Endothelial cell of umbilical vein (primary cell): Measurements from ENCODE around the gene SH3RF3. TPM values are rescaled to one million over a fixed set of nuclear protein-coding genes. Genes with fewer than 3 reads are reported as not detected.

ENCODE experiments used
- BruUV-seq: library from RNA; stranded (reverse); fragments of 400-500 nt; replicated peaks from 2 replicates; lab custom pipeline; 2021; lab: Mats Ljungman, UMichigan
- CTCF ChIA-PET: fragments of 300-600, 350-600 bp; sonication (Branson Sonifier 250); formaldehyde crosslinking; loops from one replicate; lab custom pipeline; 2021; ENCODE audit warnings: antibody characterized with exemption, inconsistent platforms; lab: Charles Lee
- POLR2A ChIA-PET: fragments of 300-600, 350-600 bp; sonication (Branson Sonifier 250); formaldehyde crosslinking; loops from one replicate; lab custom pipeline; 2021; ENCODE audit warnings: antibody characterized with exemption, inconsistent platforms; lab: Charles Lee
- DNase-seq: peaks from one replicate; pipeline ENCODE4 v3.0.0-alpha.2; 2011; ENCODE audit warnings: low read depth, low spot score
- FAIRE-seq: peaks from 2 replicates; lab custom pipeline; 2011; peaks lifted over from hg19 to GRCh38; lab: Jason Lieb, UNC
- H2AFZ ChIP-seq: 2 replicates; pipeline ENCODE4 v1.6.0; 2012; ENCODE audit warnings: low read depth, low read length, control low read depth, inconsistent platforms
- H3K27ac ChIP-seq: 2 replicates; pipeline ENCODE4 v1.5.1; 2011; ENCODE audit warnings: low read depth, mild to moderate bottlenecking, control low read depth, low read length, moderate library complexity; ENCODE audit not compliant: insufficient read depth
- H3K27me3 ChIP-seq, 2 experiments: 2 replicates each; pipeline versions ENCODE4 v1.6.0 to v1.6.1; 2011; ENCODE audit warnings: low read length in 2 of 2, mixed read lengths in 1 of 2; ENCODE audit not compliant: control insufficient read depth in 2 of 2, insufficient read depth in 2 of 2
- H3K36me3 ChIP-seq, 2 experiments: 2 replicates in 1 of 2; 3 replicates in 1 of 2; pipeline ENCODE4 v1.5.1; 2011; ENCODE audit warnings: low read length in 2 of 2, mild to moderate bottlenecking in 1 of 2, moderate library complexity in 1 of 2; ENCODE audit not compliant: control insufficient read depth in 2 of 2, insufficient read depth in 2 of 2; ENCODE audit errors: extremely low read depth in 1 of 2
- H3K4me1 ChIP-seq: 3 replicates; pipeline ENCODE4 v1.5.1; 2011; ENCODE audit warnings: mild to moderate bottlenecking, low read length; ENCODE audit not compliant: control insufficient read depth, insufficient read depth; ENCODE audit errors: extremely low read depth
- H3K4me2 ChIP-seq: 2 replicates; pipeline ENCODE4 v1.6.1; 2011; ENCODE audit warnings: low read length, control low read depth, mixed read lengths; ENCODE audit not compliant: insufficient read depth
- H3K4me3 ChIP-seq, 3 experiments: fragments of 200-600 bp in 1 of 3; sonication (generic), shearing (Covaris generic) in 1 of 3; replicated peaks in 1 of 3; 2 replicates each; pipeline ENCODE4 v1.5.1; 2011 to 2016; ENCODE audit warnings: control low read depth in 3 of 3, low read length in 3 of 3, mild to moderate bottlenecking in 2 of 3, inconsistent platforms in 1 of 3, low read depth in 1 of 3, moderate library complexity in 1 of 3; ENCODE audit not compliant: insufficient read depth in 1 of 3
- H3K79me2 ChIP-seq: 2 replicates; pipeline ENCODE4 v1.6.0; 2012; ENCODE audit warnings: low read length, inconsistent platforms; ENCODE audit not compliant: control insufficient read depth, insufficient read depth
- H3K9ac ChIP-seq: replicated peaks from 2 replicates; pipeline ENCODE3; 2011; ENCODE audit warnings: low read length, control low read depth; ENCODE audit not compliant: insufficient read depth; ENCODE audit errors: extremely low read depth
- H3K9me1 ChIP-seq: replicated peaks from 3 replicates; pipeline ENCODE4 v1.6.0; 2011; ENCODE audit warnings: mild to moderate bottlenecking, low read length; ENCODE audit not compliant: control insufficient read depth, insufficient read depth; ENCODE audit errors: extremely low read depth
- H3K9me3 ChIP-seq: replicated peaks from 2 replicates; pipeline ENCODE4 v1.5.1; 2012; ENCODE audit warnings: low read length, inconsistent platforms; ENCODE audit not compliant: control insufficient read depth, insufficient read depth
- H4K20me1 ChIP-seq: replicated peaks from 2 replicates; pipeline ENCODE3; 2011; ENCODE audit warnings: mild to moderate bottlenecking, low read length; ENCODE audit not compliant: control insufficient read depth, insufficient read depth; ENCODE audit errors: extremely low read depth
- EZH2 ChIP-seq: IDR thresholded peaks from 2 replicates; pipeline ENCODE4 v1.6.1; 2012; ENCODE audit warnings: borderline replicate concordance, low read depth, mild to moderate bottlenecking, moderate library complexity, low read length, inconsistent platforms; ENCODE audit not compliant: severe bottlenecking
- FOS ChIP-seq: IDR thresholded peaks from 2 replicates; pipeline ENCODE4 v1.6.1; 2011; ENCODE audit warnings: mild to moderate bottlenecking, low read length, moderate library complexity, borderline replicate concordance; ENCODE audit not compliant: insufficient read depth
- GATA2 ChIP-seq: IDR thresholded peaks from 2 replicates; pipeline ENCODE4 v1.7.0; 2011; ENCODE audit warnings: low read depth, mild to moderate bottlenecking, moderate library complexity, mixed read lengths, low read length; ENCODE audit not compliant: insufficient read length, insufficient read depth
- JUN ChIP-seq: IDR thresholded peaks from 2 replicates; pipeline ENCODE4 v1.6.1; 2011; ENCODE audit warnings: borderline replicate concordance, low read depth; ENCODE audit not compliant: insufficient read length, insufficient read depth
- MYC ChIP-seq: IDR thresholded peaks from one replicate; pipeline ENCODE4 v1.6.1; 2011; ENCODE audit warnings: mild to moderate bottlenecking, low read depth, low read length
- POLR2A ChIP-seq: IDR thresholded peaks from 2 replicates; pipeline ENCODE4 v1.6.1; 2012; ENCODE audit warnings: low read depth, mild to moderate bottlenecking, control low read depth, low read length
- POLR2AphosphoS5 ChIP-seq: IDR thresholded peaks from 2 replicates; pipeline ENCODE4 v1.6.1; 2012; ENCODE audit warnings: low read depth, mild to moderate bottlenecking, control low read depth, low read length, moderate library complexity; ENCODE audit not compliant: insufficient read depth
- dilution Hi-C: fragments of 300-500 bp; cut with MboI; formaldehyde crosslinking; loops from one replicate; pipeline ENCODE4 v1.15.0; 2019; ENCODE audit warnings: low sequenced_read_pairs; ENCODE audit not compliant: extremely low pct_ligation_motif_present
- intact Hi-C: fragments of 100-400 bp; cut with micrococcal nuclease; formaldehyde crosslinking; loops from one replicate; pipeline ENCODE4 v1.10.0; 2022
- polyA plus RNA-seq, 4 experiments: library from polyadenylated mRNA; depleted of rRNA in 3 of 4; stranded (reverse) in 3 of 4; unstranded in 1 of 4; fragments of >200 nt; gene quantifications; 2 replicates each; pipeline versions ENCODE4 v1.2.1 to v1.2.3, GENCODE V29; 2011 to 2012; ENCODE audit warnings: missing spikeins in 1 of 4
- total RNA-seq: library from RNA; stranded (reverse); gene quantifications from 2 replicates; pipeline ENCODE4 v1.2.3, GENCODE V29; 2021
- TF ChIP-seq, protein P1 (sequence below), 2 donors: IDR thresholded peaks; 1 replicate in 1 of 2; 2 replicates in 1 of 2; pipeline ENCODE4 v1.5.1; 2011; ENCODE audit warnings: low read length in 2 of 2, mild to moderate bottlenecking in 2 of 2, moderate library complexity in 2 of 2, control low read depth in 1 of 2, inconsistent platforms in 1 of 2, low read depth in 1 of 2; ENCODE audit not compliant: insufficient read depth in 1 of 2; ENCODE audit errors: extremely low read depth in 1 of 2
- TF ChIP-seq, protein P2 (sequence below): IDR thresholded peaks from 2 replicates; pipeline ENCODE4 v1.6.1; 2011; ENCODE audit not compliant: insufficient read depth, insufficient read length

SH3RF3 gene
- total and polyA plus RNA-seq, 2 donors (not counting 3 experiments of a cell fraction or from before 2014, with no cell fraction given): 3.8 to 14.7 TPM

DNA sequence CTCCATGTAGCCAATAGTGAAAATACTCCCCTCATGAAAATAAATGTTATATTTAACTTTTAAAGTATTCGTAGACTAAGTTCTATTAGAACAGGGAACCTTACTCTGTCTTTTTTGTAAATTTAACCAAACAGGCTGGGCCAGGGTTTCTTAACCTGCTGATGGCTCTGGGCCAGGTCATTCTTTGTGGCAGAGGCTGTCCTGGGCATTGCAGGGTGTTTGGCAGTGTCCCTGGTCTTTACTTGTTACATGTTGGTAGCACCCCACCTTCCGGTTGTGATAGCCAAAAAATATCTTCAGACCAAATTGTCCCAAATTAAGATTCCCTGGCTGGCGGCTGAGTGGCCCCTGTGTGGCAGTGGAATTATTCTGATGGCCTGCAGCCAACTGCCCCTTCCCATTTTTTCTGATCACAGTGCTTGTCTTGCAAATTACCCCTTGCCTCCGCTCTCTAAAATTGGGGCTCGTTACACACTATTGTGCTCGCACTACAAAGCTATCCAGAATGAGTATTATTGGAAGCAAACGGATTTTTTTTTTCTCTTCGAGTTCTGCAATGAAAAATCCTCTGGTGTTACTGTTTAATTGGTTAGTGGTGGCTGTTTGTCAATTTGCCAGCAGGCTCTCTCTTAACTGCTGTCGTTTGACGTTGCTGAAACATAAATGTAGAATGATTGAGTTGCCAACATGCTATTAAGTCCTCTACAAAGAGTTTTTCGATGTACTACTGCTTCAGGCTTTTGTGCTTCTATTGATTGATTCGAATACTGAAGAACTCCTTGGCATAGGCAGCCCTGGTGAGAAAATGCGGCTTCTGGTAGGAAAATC, 216.9 kb downstream of the SH3RF3 start:
- Histone ChIP-seq H3K4me3 (no peak overlapping the region), H3K36me3 (no peaks in the 10 kb centered on the region), H3K27ac (no peak overlapping the region), H2AFZ (no peak overlapping the region), H3K4me1 (peaks cover 24% of the 10 kb centered on the region), H3K9me3 (no peaks in the 10 kb centered on the region), H3K79me2 (no peaks in the 10 kb centered on the region), H3K27me3 (no peaks in the 10 kb centered on the region), H3K9ac (no peak overlapping the region), H3K9me1 (no peaks in the 10 kb centered on the region), H4K20me1 (no peaks in the 10 kb centered on the region), H3K4me2 (no peak overlapping the region)
- dilution Hi-C loops: no loop called here
- POLR2A ChIA-PET: no interaction called here
- CTCF ChIA-PET: interaction anchor here (0.9 kb wide), 2 partner anchors 13 to 21 kb away, joined by 3 read pairs; no protein-coding TSS in a partner anchor
- FAIRE-seq (no peak), DNase-seq (no peak)
- no peak for TF ChIP-seq FOS
- no peak for TF ChIP-seq JUN
- TF ChIP-seq, protein P1, sequence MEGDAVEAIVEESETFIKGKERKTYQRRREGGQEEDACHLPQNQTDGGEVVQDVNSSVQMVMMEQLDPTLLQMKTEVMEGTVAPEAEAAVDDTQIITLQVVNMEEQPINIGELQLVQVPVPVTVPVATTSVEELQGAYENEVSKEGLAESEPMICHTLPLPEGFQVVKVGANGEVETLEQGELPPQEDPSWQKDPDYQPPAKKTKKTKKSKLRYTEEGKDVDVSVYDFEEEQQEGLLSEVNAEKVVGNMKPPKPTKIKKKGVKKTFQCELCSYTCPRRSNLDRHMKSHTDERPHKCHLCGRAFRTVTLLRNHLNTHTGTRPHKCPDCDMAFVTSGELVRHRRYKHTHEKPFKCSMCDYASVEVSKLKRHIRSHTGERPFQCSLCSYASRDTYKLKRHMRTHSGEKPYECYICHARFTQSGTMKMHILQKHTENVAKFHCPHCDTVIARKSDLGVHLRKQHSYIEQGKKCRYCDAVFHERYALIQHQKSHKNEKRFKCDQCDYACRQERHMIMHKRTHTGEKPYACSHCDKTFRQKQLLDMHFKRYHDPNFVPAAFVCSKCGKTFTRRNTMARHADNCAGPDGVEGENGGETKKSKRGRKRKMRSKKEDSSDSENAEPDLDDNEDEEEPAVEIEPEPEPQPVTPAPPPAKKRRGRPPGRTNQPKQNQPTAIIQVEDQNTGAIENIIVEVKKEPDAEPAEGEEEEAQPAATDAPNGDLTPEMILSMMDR (IDR thresholded peaks at IDR 0.05; ENCODE audit: extremely low read depth in 1 of 2, insufficient read depth in 1 of 2, low read depth in 1 of 2, low read length in 2 of 2): no peak
- TF ChIP-seq, protein P2, sequence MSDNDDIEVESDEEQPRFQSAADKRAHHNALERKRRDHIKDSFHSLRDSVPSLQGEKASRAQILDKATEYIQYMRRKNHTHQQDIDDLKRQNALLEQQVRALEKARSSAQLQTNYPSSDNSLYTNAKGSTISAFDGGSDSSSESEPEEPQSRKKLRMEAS: no peak
- no peak for TF ChIP-seq GATA2
- no peak for TF ChIP-seq POLR2A
- TF ChIP-seq POLR2AphosphoS5: no peak
- no peak for TF ChIP-seq EZH2
- no peak for TF ChIP-seq MYC
- intact Hi-C loops: loop anchor here (5.0 kb wide), 1 partner anchor 36 kb away; no protein-coding TSS in a partner anchor
- no TSS peak for BruUV-seq
